CD14-positive monocyte (primary cell): ENCODE results near the gene FAM229B. TPM values are rescaled to one million over a fixed set of nuclear protein-coding genes. Genes with fewer than 3 reads are reported as not detected.

Experiments used
- DNase-seq, 3 donors: peaks; one replicate each; pipeline ENCODE4 v3.0.0-alpha.2; 2011 to 2022
- H2AFZ ChIP-seq: 2 replicates; pipeline ENCODE4 v1.6.0; 2012; ENCODE audit warnings: mild to moderate bottlenecking, low read depth, low read length, inconsistent platforms; ENCODE audit not compliant: insufficient read depth, poor library complexity, severe bottlenecking
- H3K27ac ChIP-seq, 2 donors: 1 replicate in 1 of 2; 2 replicates in 1 of 2; pipeline ENCODE4 v1.5.1; 2012 to 2013; ENCODE audit warnings: low read length in 2 of 2, control low read depth in 1 of 2, inconsistent platforms in 1 of 2, low read depth in 1 of 2, mild to moderate bottlenecking in 1 of 2
- H3K27me3 ChIP-seq, 2 donors: one replicate each; pipeline versions ENCODE4 v1.6.0 to v1.6.1; 2011 to 2013; ENCODE audit warnings: low read length in 2 of 2; ENCODE audit not compliant: control insufficient read depth in 2 of 2, insufficient read depth in 2 of 2
- H3K36me3 ChIP-seq, 2 donors: replicated peaks in 1 of 2; 1 replicate in 1 of 2; 2 replicates in 1 of 2; pipeline versions ENCODE4 v1.5.1 to v1.6.1; 2012 to 2013; ENCODE audit warnings: low read length in 2 of 2, control low read depth in 1 of 2, inconsistent platforms in 1 of 2, mild to moderate bottlenecking in 1 of 2; ENCODE audit not compliant: insufficient read depth in 2 of 2, control insufficient read depth in 1 of 2
- H3K4me1 ChIP-seq, 2 donors: 1 replicate in 1 of 2; 2 replicates in 1 of 2; pipeline versions ENCODE4 v1.5.1 to v1.6.1; 2012 to 2013; ENCODE audit warnings: low read length in 2 of 2, control low read depth in 1 of 2, inconsistent platforms in 1 of 2, mild to moderate bottlenecking in 1 of 2, moderate library complexity in 1 of 2; ENCODE audit not compliant: insufficient read depth in 2 of 2, control insufficient read depth in 1 of 2
- H3K4me2 ChIP-seq: replicated peaks from 2 replicates; pipeline ENCODE3; 2012; ENCODE audit warnings: low read length, moderate library complexity, mild to moderate bottlenecking; ENCODE audit not compliant: poor library complexity, severe bottlenecking; ENCODE audit errors: extremely low read depth
- H3K4me3 ChIP-seq, 3 experiments: fragments of 200-600 bp in 1 of 3; sonication (generic) in 1 of 3; replicated peaks in 1 of 3; 1 replicate in 2 of 3; 2 replicates in 1 of 3; pipeline ENCODE4 v1.5.1; 2011 to 2013; ENCODE audit warnings: low read length in 3 of 3, mild to moderate bottlenecking in 3 of 3, control low read depth in 2 of 3, low read depth in 2 of 3, inconsistent platforms in 1 of 3, moderate library complexity in 1 of 3
- H3K79me2 ChIP-seq: 2 replicates; pipeline ENCODE4 v1.6.0; 2012; ENCODE audit warnings: mild to moderate bottlenecking, control low read depth, inconsistent platforms, low read length, moderate library complexity; ENCODE audit not compliant: insufficient read depth
- H3K9ac ChIP-seq: 2 replicates; pipeline ENCODE4 v1.6.0; 2017; ENCODE audit warnings: low read length, mild to moderate bottlenecking; ENCODE audit not compliant: insufficient read depth, poor library complexity, severe bottlenecking
- H3K9me3 ChIP-seq, 2 donors: replicated peaks in 1 of 2; 1 replicate in 1 of 2; 2 replicates in 1 of 2; pipeline versions ENCODE4 v1.5.1 to v1.6.1; 2012 to 2013; ENCODE audit warnings: low read length in 2 of 2, control low read depth in 1 of 2; ENCODE audit not compliant: control insufficient read depth in 1 of 2, insufficient read depth in 1 of 2
- H4K20me1 ChIP-seq: 2 replicates; pipeline ENCODE4 v1.6.0; 2012; ENCODE audit warnings: mild to moderate bottlenecking, low read length, control low read depth, moderate library complexity; ENCODE audit not compliant: insufficient read depth
- H3K27ac Mint-ChIP-seq, 7 donors: one replicate each; pipeline ENCODE4 v1.8.0; 2020; ENCODE audit warnings: mild to moderate bottlenecking in 7 of 7, mixed read lengths in 7 of 7, moderate library complexity in 6 of 7, inconsistent platforms in 2 of 7
- H3K27me3 Mint-ChIP-seq, 3 donors: one replicate each; pipeline ENCODE4 v1.8.0; 2021 to 2022; ENCODE audit warnings: low read depth in 3 of 3, mild to moderate bottlenecking in 3 of 3, mixed read lengths in 3 of 3, moderate library complexity in 3 of 3, inconsistent platforms in 1 of 3
- H3K36me3 Mint-ChIP-seq, 2 donors: one replicate each; pipeline ENCODE4 v1.8.0; 2020; ENCODE audit warnings: mixed read lengths in 2 of 2, inconsistent platforms in 1 of 2, mild to moderate bottlenecking in 1 of 2
- H3K4me1 Mint-ChIP-seq: one replicate; pipeline ENCODE4 v1.8.0; 2020; ENCODE audit warnings: mild to moderate bottlenecking, mixed read lengths
- H3K4me3 Mint-ChIP-seq, 2 donors: one replicate each; pipeline ENCODE4 v1.8.0; 2020; ENCODE audit warnings: mild to moderate bottlenecking in 2 of 2, mixed read lengths in 2 of 2, moderate library complexity in 1 of 2
- H3K9me3 Mint-ChIP-seq, 7 donors: one replicate each; pipeline ENCODE4 v1.8.0; 2020 to 2022; ENCODE audit warnings: mixed read lengths in 7 of 7, mild to moderate bottlenecking in 6 of 7, moderate library complexity in 6 of 7, inconsistent platforms in 2 of 7
- CTCF ChIP-seq: fragments of 200-600 bp; IDR thresholded peaks from one replicate; pipeline ENCODE4 v1.8.0; 2022; ENCODE audit warnings: antibody characterized with exemption, mild to moderate bottlenecking
- WGBS: methylation state at CpG from one replicate; pipeline ENCODE4 v1.1.5; 2013; ENCODE audit warnings: missing lambda C conversion rate; ENCODE audit not compliant: insufficient coverage; 5-methylcytosine and 5-hydroxymethylcytosine counted together
- intact Hi-C, 2 donors: fragments of 100-400 bp; cut with micrococcal nuclease; formaldehyde crosslinking; loops; one replicate each; pipeline versions ENCODE4 v1.15.0 to v1.15.1; 2023
- polyA plus RNA-seq, 3 donors: library from polyadenylated mRNA; depleted of rRNA in 1 of 3; unstranded in 2 of 3; stranded (reverse) in 1 of 3; fragments of 300-500 nt in 2 of 3; fragments of >200 nt in 1 of 3; fragmentation: Illumina TruSeq in 2 of 3; gene quantifications; 1 replicate in 2 of 3; 2 replicates in 1 of 3; pipeline ENCODE4 v1.2.3, GENCODE V29; 2012 to 2021

The FAM229B gene
- polyA plus RNA-seq, 3 donors, result 0.03 to 0.64 TPM; not detected in 1

- H3K4me1 Mint-ChIP-seq, result no peaks in the 10 kb centered on the region
- Histone ChIP-seq H2AFZ (no peak overlapping the region), H3K4me1 (no peaks in the 10 kb centered on the region), H3K9me3 (no peaks in the 10 kb centered on the region), H3K9ac (no peak overlapping the region), H3K36me3 (no peaks in the 10 kb centered on the region), H3K4me2 (no peak overlapping the region), H4K20me1 (no peaks in the 10 kb centered on the region), H3K27ac (no peak overlapping the region), H3K27me3 (no peaks in the 10 kb centered on the region), H3K4me3 (no peak overlapping the region), H3K79me2 (no peaks in the 10 kb centered on the region)
- H3K36me3 Mint-ChIP-seq, result no peaks in the 10 kb centered on the region
- H3K27ac Mint-ChIP-seq, result no peak overlapping the region
- intact Hi-C loops, result no loop called here
- no peaks in the 10 kb centered on the region for H3K9me3 Mint-ChIP-seq
- DNase-seq, result no peak
- 6% methylated on average over 3 of the region's 4 CpGs for WGBS
- no peak for TF ChIP-seq CTCF
- H3K27me3 Mint-ChIP-seq, result no peaks in the 10 kb centered on the region
- H3K4me3 Mint-ChIP-seq, result no peak overlapping the region
Observed at GRCh38 chr6:112058243-112059032, 29.0 kb upstream of the FAM229B start.

GRCh38 chr6:112061605-112062004 is 25.8 kb upstream of the FAM229B start:
- H2AFZ ChIP-seq, result no peak overlapping the region
- no peak for DNase-seq
- H3K9me3 ChIP-seq, result no peaks in the 10 kb centered on the region
- H3K4me2 ChIP-seq, result no peak overlapping the region
- H3K27ac ChIP-seq, result no peak overlapping the region
- no peaks in the 10 kb centered on the region for H4K20me1 ChIP-seq
- H3K27me3 ChIP-seq, result no peaks in the 10 kb centered on the region
- Mint-ChIP-seq H3K27ac (no peak overlapping the region), H3K4me3 (no peak overlapping the region), H3K4me1 (no peaks in the 10 kb centered on the region), H3K9me3 (no peaks in the 10 kb centered on the region), H3K36me3 (no peaks in the 10 kb centered on the region), H3K27me3 (no peaks in the 10 kb centered on the region)
- no CpG with 5 or more reads among the region's 4 CpGs for WGBS
- no peaks in the 10 kb centered on the region for H3K36me3 ChIP-seq
- no peaks in the 10 kb centered on the region for H3K4me1 ChIP-seq
- intact Hi-C loops, result no loop called here
- no peak overlapping the region for H3K4me3 ChIP-seq
- no peaks in the 10 kb centered on the region for H3K79me2 ChIP-seq
- no peak overlapping the region for H3K9ac ChIP-seq
- no peak for TF ChIP-seq CTCF
